HG02763 (cell line): ENCODE data around the gene USP2.

Experiments
- ATAC-seq: cut with Tn5 transposase; IDR thresholded peaks from one replicate; pipeline ENCODE4 v1.9.1; 2021; ENCODE audit warnings: mild to moderate bottlenecking, moderate library complexity; ENCODE audit not compliant: unreplicated experiment

USP2 gene

DNA sequence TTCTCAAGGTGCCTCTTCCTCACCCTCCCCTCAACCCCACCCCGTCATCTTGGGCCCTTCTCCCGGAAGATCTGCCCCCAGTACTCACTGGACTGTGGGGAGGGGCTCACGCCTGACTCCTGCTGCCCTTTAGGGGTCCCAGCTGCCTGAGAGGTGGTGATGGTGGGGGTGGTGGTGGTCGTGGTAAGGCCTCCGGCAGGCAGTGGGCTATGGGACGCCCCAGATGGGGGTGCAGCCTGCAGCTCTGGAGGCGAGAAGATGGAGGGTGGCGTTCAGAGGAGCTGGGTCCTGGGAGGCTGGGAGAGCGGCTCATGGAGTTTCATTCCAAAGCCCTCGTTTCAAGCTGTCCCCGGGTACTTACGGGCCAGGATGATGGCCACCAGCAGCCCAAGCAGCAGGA is 35.8 kb downstream of the USP2 start:
- no peak for ATAC-seq

DNA sequence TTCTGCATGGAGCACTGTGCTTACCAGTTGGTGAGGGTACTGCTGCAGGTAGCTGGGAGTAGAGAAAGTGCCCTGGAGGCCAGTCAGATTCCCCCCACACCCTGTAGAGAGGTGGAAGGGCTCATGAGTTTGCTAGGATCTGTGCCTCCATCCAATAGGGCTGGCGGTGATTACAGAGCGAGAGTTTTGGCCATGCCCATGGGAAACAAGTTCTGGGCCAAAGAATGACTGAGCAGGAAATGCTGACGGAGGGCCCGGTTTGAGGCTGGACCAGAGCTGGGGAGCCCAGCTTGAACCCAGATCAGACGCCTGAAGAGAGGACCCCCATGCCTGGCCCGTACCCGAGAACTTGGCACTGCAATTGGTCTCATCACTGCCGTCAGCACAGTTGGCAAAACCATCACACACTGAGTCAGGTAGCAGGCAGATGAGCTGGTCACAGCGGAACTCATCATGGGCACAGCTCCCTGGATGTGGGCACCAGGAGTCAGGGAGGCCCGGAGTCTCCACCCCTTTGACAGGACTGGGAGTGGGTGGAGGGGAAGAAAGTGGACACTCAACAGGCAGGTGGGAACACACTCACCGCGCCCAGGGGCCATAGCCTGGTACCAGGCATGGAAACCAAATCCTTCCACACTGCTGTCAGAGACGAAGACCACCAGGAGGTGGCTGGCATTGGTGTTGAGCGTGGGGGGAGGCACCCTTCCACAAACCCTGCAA is 37.0 kb downstream of the USP2 start:
- ATAC-seq: no peak

DNA sequence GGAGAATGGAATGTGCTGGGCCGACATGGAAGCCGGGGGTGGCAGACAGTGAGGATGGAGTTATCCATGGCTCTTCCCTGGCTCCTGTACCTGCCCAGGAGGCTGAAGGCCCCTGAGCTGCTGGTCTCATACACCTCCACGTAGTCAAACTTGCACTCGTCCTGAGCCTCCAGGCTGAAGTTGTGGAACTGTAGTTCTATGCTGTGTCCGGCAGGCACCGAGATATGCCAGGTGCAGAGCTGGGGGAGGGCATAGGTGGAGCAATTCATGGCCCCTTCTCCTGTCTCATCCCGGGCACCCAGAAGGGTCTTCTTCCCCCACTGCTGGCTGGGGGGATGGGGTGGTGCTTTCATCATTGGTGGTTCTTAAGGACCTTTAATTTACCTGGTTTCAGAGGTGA is 37.8 kb downstream of the USP2 start:
- ATAC-seq: no peak

DNA sequence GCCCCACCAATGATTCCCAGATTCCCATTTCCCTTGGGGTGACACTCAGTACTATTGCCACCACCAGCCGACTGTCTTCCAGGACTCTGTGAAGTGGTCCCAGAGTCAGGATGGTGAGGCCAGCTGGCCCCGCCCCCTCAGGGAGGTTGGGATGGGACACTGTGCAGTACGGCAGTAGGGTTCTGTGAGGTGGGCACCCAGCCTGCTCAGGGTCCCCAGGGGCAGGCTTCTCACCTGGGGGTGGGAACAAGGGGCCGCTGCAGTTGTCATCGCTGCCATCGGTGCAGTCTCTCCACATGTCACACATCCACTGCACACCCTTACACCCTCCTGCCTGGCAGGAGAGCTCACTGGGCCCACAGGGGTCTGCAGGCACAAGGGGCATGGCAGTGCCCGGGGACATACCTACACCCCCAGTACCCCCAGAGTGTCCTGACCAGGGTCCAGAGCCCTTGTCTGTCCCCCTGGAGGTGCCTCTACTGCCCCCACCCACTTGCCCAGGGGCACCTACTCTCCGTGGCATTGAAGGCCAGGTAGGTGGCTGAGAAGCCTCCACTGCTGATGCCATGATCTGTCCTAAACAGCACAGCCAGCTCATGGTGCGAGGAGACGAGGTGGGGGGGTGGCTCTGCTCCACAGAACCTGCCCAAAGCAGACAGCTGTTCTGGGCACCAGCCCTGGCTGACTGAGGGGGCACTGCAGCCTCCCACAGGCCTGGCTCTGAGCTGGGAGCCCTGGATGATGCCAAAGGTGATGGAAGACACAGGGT is 38.9 kb downstream of the USP2 start:
- no peak for ATAC-seq

DNA sequence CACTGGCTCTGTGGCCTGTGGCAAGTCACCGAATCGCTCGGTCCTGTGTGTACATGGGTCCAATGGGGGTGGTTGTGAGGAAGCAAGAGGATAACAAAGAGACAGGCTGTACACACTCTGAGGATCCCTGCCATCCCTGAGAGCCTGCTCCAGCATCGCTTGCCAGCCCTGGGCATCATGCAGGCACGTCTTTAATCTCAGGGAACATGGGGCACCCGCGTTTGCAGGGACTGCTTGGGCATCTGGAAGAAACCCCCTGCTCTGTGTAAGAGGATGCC is 39.5 kb downstream of the USP2 start:
- ATAC-seq: no peak

DNA sequence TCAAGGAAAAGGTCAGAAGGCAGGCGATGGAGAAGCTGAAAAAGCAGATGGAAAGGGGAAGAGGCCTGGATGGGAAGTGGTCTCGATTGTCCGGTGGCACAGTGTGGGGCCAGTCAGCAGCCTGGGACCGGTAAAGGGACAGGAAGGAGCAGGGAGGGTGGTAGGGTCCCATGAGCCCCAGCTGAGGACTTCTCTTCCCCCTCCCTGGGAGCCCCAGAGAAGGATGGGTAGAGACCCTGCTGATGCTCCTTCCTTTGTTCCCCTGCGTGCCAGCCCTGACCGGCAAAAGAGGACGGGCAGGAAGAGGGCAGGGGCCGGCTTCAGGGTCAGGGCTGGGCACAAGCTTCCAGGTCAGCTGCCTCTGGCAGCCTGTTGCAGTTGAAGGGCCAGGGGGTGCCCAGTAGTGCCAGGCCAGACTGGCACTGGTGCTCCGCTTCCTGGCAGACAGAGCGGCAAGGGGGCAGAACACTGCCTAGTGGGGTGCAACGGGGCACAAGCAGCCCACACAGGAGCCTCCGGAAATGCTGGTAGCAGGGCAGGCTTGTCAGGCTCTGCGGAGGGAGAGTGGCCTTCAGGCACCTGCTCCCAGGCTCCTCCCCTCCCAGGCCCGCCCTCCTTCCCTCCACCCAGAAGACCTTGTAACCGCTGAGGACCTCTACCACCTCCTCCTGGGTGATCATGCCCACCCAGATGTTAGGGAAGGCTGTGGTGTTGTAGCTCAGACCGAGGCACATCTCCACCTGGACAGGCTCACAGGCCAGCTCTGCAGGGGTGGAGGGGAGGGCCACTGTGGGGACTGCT is 40.1 kb downstream of the USP2 start:
- no peak for ATAC-seq

DNA sequence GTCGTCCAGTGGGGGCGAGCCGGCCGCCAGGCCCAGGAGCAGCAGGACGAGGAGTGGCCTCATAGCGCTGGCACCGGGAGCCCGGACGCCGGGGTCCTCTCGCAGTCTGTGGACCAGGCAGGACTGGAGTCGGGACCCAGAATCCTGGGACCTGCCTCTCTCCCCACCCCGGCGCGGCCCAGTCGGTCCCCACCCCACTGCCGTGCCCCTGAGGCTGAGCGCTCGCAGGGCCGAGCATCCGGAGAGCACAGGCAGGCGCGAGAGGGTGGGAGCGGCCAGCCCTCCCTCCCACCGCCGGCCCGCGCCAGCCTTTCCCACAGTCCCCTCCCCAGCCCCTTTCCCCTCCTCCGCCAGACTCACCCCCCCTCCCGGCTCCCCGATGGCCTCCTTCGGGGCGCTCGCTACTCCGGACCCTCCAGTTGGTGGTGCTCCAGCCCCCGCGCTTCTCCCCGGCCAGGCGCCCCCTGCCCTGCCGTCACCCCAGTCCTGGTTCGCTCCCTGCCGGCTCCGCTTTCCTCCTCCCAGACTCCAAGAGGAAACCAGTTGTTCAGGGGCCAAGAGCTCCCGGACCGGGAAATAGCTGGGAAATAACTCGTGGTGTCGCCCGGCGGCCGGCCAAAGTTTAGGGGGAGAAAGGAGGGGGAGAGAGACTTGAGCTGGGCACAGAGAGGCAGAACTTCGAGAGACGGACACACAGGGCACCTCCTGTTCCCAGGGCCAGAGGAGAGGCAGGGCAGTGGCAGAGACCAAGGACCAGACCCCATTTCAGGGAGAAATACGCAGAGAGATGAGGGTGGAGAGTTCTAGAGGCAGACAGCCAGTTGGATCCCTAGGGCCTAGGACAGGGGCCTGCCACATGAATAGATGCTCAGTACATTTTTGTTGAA is 40.9 kb downstream of the USP2 start, which contains the start of gene C1QTNF5:
C1QTNF5 (minus strand) TSS at position 549 of the 887 bp plus-strand sequence; CDS start at position 63, 486 bp downstream.
- ATAC-seq: no peak

DNA sequence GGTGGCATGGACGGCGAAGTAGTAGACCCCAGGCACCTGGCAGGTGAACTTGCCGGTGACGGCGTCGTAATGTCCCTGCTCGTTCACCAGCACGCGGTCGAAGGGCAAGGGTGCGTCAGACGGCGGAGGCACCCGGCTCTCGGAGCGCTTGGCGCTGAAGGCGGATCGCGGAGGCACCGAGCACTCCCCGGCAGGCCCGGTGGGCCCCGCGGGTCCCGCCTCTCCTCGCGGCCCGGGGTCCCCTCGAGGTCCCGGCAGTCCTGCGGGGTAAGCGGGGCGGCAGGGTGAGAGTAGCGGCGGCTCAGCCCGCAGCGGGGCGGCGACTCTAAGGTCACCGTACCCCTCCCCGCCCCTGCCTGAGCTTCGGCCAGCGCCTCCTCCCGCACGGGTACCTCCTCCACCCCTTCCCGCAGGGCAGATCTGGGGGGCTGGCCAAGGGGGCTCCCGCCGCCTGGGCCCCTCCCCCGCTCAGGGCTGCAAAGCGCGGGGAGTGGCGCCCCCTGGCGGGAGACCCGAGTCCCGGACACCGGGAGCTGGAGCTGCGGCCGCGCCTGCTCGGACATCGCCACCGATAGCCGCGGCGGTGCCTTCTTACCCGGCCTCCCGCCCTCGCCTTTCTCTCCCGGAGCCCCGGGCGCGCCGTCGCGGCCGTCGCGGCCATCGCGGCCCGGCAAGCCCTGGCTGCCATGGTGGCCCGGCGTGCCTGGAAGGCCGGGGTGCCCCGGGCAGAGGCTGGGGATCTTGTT is 41.7 kb downstream of the USP2 start:
- no peak for ATAC-seq

DNA sequence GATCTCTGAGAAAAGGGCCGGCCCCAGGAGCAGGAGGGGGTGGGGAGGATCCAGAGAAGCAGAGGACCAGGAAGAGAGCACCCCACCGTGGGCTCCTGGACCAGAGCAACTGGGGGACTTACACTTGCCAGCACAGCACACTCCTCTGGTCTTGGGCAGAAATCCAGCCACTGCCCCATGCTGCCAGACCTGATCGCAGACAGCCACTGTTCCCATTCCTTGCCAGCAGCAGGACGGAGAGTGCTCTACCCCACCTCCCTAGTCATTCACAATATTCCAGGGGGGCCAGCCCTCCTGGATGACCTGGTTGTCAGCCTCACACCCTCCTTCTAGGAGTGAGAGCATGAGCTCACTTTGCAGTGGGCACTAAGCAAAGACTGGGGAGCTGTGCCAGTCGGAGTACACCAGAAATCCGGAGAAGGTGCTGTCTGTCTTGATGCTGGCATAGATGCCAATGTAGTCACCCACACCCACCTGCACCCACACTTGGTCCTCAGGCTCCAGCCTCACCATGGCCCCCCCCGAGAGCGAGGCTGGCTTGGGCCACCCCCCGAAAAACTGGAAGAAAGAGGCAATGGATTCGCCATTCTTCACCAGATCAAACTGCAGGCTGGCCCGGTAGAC is 42.4 kb downstream of the USP2 start:
- ATAC-seq: no peak

DNA sequence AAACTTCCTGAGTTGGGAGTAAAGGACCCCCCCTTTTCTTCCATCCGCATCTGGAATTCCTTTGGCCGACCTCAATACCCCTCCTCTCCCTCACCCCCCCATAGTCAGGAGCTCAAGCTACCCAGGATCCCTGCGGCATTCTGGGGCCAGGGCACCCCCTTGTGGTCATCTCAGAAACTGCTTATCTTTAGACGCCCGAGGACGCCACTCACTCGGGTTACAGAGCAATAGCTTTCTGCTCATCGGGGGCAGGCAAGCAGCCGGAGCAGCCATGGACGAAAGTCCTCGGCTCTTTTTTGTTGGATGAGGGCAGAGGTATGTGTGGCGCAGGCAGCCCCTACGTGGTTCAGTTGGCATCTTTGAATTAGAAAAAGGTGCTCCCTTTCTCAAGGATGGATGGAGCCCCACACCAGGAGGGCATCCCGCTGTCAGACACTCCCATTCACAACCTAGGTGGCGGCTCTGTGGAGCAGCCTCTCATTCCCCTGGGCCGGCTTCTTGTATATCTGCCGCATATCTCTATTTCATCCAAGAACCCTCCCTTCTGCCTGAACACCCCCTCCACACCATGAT is 43.1 kb downstream of the USP2 start:
- ATAC-seq: no peak

DNA sequence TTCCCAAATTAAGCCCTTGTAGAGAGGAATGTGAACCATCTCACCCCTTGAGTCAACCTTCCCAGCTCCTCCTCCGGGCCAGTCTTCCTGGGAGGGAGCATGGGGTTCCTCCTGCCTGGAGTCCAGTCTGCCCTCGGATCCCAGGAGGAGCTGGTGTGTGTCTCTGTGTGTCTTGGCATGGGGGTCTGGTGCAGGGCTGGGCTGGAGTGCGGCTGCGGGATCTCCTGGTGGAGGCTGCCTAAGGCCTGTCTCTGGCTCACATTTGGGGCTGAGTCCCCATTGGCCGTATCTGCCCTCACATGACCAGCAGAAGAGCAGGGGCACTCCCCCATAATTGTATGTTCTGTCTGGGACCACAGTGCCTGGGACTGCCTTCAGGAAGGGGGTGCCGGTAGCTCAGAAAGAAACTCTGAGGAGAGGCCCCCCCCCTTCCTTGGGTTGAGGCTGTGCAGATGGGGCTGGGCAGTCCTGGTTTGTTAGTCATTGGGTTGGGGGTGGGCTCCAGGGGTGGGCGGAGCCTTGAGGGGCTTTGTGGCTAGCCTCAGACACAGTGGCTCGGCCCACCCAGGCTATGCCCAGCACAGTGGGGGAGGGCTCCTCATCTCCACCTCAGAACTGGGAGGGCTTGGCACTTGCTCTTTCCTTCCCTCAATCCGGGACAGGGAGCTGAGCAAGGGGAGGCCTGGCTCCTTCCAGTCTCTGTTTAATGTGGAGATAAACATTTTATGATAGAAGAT is 43.7 kb downstream of the USP2 start:
- no peak for ATAC-seq

DNA sequence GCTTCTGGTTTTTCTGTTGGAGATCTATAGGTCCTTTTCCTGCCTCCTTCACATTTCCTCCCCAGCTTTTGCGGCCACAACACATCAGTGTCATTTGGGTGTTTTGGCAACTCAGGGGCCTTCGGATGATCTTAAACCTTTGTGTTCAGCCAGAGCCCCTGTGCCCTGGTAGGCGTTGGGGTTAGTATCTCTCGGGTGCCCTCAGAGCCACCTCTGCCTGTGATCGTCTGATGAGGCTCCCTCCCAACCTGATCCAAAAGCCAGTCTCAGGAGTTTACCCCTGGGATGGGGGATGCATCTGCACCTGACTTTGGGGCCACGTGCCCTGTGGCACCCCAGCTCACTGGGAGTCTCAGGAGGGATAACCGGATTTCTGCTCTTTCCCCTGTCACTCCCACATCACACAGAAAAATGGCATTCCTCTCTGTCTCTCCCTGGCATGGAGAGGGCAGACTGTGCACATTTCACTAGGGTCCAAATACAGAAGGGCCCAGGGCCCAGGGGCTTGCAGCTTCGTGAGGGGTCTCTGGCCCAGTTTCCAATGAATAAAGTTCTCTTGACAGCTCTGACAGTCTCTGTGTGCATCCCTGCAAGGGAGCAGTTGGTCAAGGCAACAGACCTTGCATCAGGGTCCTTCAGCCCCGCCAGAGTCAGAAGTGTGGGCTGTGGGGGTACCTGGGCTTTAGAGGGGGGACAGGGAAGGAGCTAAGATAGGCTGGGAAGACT is 44.6 kb downstream of the USP2 start:
- ATAC-seq: no peak

DNA sequence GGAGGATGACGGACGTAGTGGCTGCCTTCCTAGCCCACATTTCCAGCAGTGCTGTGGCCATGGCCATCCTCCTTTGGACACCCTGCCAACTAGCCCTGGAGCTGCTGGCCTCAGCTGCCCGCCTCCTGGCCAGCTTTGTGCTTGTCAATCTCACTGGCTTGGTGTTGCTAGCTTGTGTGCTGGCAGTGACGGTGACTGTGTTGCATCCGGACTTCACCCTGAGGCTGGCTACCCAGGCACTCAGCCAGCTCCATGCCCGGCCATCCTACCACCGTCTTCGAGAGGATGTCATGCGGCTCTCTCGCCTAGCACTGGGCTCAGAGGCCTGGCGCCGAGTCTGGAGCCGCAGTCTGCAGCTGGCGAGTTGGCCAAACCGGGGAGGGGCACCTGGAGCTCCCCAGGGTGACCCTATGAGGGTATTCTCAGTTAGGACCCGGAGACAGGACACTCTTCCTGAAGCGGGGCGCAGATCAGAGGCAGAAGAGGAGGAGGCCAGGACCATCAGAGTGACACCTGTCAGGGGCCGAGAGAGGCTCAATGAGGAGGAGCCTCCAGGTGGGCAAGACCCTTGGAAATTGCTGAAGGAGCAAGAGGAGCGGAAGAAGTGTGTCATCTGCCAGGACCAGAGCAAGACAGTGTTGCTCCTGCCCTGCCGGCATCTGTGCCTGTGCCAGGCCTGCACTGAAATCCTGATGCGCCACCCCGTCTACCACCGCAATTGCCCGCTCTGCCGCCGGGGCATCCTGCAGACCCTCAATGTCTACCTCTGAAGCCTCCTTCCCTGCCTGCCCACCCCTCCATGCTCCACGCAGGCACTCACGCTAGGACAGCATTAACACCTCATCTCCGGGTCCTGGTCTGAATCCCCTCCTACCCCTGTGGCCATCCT is 45.6 kb downstream of the USP2 start:
- no peak for ATAC-seq

DNA sequence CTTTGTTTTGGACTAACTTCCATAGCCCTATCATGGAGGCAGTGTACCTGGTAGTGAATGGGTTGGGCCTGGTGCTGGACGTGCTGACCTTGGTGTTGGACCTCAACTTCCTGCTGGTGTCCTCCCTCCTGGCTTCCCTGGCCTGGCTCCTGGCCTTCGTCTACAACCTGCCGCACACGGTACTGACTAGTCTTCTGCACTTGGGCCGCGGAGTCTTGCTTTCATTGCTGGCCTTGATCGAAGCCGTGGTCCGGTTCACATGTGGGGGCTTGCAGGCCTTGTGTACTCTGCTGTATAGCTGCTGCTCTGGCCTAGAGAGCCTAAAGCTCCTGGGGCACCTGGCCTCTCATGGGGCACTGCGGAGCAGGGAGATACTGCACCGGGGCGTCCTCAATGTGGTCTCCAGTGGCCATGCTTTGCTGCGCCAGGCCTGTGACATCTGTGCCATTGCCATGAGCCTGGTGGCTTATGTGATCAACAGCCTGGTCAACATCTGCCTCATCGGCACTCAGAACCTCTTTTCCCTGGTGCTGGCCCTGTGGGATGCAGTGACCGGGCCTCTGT is 46.3 kb downstream of the USP2 start:
- no peak for ATAC-seq

DNA sequence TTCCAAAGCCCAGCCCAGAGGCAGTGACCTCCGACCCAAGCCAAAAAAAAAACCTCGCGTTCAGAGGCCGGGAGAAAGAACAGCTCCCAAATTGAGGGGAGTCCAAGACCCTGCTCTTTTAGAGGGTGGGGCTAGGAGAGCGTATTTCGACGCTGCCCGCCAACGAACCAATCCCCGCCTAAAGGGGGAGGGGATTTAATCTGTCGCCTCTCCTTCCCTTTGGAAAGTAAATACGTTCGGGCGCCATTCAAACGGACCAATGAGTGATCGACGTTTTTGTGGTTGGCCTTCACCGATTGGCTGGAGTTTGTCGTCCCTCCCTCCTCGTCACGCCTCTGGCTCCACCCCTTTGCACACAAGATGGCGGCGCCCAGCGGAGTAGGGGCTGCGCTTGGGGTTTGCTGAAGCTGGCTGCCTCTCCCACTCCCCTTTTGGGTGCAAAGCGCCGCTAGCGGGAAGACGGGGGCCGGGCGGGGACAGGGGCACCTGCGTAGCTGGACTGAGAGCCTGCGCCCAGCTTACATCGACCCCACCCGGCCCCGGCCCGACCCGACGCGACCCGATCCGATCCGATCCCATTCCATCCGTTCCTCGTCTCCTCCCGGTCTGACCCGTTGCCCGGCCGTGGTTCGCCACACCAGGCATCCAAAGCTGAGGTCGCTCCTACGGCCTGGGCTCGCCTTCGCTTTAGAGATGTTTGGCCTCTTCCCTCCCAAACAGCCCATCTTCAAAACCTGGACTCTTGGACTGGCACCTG is 47.1 kb downstream of the USP2 start, which contains the start of gene RNF26:
RNF26 (plus strand) TSS at position 354 of the 757 bp plus-strand sequence. CDS start 596 bp downstream, outside the sequence.
- ATAC-seq: peak; percentile 96
